HL-60 (cell line): ENCODE results near the gene YPEL1.
"Not testable (repeated sequence)": the region's sequence is repeated elsewhere in the genome, so short reads cannot be mapped to it uniquely, and the experiment has no call there.

ENCODE experiments used
- DNase-seq, 2 experiments: peaks; one replicate each; pipeline ENCODE4 v3.0.0-alpha.2; 2010 to 2020; ENCODE audit warnings: low read depth in 1 of 2, low spot score in 1 of 2
- H3K27ac ChIP-seq: fragments of 250-450 bp; sonication (Bioruptor Pico); replicated peaks from 2 replicates; pipeline ENCODE4 v1.5.1; 2020; ENCODE audit warnings: mild to moderate bottlenecking, moderate library complexity
- H3K27me3 ChIP-seq: fragments of 250-450 bp; sonication (Bioruptor Pico); 2 replicates; pipeline ENCODE4 v1.5.1; 2021; ENCODE audit warnings: mild to moderate bottlenecking, moderate library complexity; ENCODE audit not compliant: insufficient read depth, poor library complexity, severe bottlenecking
- H3K4me3 ChIP-seq: replicated peaks from 2 replicates; pipeline ENCODE4 v1.5.1; 2011; ENCODE audit warnings: mild to moderate bottlenecking, control low read depth, low read length; ENCODE audit not compliant: insufficient read depth
- CTCF ChIP-seq: IDR thresholded peaks from one replicate; pipeline ENCODE4 v1.5.1; 2011; ENCODE audit warnings: low read length, control low read depth, inconsistent platforms; ENCODE audit not compliant: insufficient read depth
- GABPA ChIP-seq: IDR thresholded peaks from 2 replicates; pipeline ENCODE4 v1.6.1; 2012; ENCODE audit warnings: low read depth
- POLR2AphosphoS5 ChIP-seq: IDR thresholded peaks from 2 replicates; pipeline ENCODE4 v1.6.1; 2012; ENCODE audit warnings: low read depth
- REST ChIP-seq: IDR thresholded peaks from 2 replicates; pipeline ENCODE4 v1.6.1; 2012; ENCODE audit warnings: low read depth; ENCODE audit not compliant: insufficient replicate concordance
- SPI1 ChIP-seq: IDR thresholded peaks from 2 replicates; pipeline ENCODE4 v1.6.1; 2012; ENCODE audit warnings: low read depth, mild to moderate bottlenecking, borderline replicate concordance

Gene YPEL1

GRCh38 chr22:21679383-21679782 lies 56.2 kb downstream of the YPEL1 start:
- TF ChIP-seq REST (no peak), POLR2AphosphoS5 (no peak), CTCF (no peak), SPI1 (no peak), GABPA (no peak)
- H3K27me3 ChIP-seq, result no peaks in the 10 kb centered on the region
- no peak for DNase-seq
- no peak overlapping the region for H3K4me3 ChIP-seq
- H3K27ac ChIP-seq, result no peak overlapping the region

GRCh38 chr22:21678842-21679241 lies 56.8 kb downstream of the YPEL1 start:
- not testable (repeated sequence) for H3K27me3 ChIP-seq, H3K27ac ChIP-seq, DNase-seq, H3K4me3 ChIP-seq

- no peak for DNase-seq
- TF ChIP-seq CTCF, result no peak
- TF ChIP-seq SPI1, result no peak
- no peak for TF ChIP-seq REST
- no peak for TF ChIP-seq POLR2AphosphoS5
- TF ChIP-seq GABPA, result no peak
- Histone ChIP-seq H3K4me3 (no peak overlapping the region), H3K27ac (no peak overlapping the region), H3K27me3 (no peaks in the 10 kb centered on the region)
These were observed 57.8 kb downstream of the YPEL1 start for GRCh38 chr22:21677606-21678443.

- TF ChIP-seq CTCF (no peak), GABPA (no peak), SPI1 (no peak), REST (no peak), POLR2AphosphoS5 (no peak)
- DNase-seq, result no peak
- no peak overlapping the region for H3K27ac ChIP-seq
These were observed 60.9 kb downstream of the YPEL1 start for GRCh38 chr22:21674638-21675245.

More at GRCh38 chr22:21674638-21675245, 60.9 kb downstream of the YPEL1 start:
- no peak overlapping the region for H3K4me3 ChIP-seq
- H3K27me3 ChIP-seq, result no peaks in the 10 kb centered on the region
